Measurements from ENCODE around the gene ZC3H15.

DNA sequence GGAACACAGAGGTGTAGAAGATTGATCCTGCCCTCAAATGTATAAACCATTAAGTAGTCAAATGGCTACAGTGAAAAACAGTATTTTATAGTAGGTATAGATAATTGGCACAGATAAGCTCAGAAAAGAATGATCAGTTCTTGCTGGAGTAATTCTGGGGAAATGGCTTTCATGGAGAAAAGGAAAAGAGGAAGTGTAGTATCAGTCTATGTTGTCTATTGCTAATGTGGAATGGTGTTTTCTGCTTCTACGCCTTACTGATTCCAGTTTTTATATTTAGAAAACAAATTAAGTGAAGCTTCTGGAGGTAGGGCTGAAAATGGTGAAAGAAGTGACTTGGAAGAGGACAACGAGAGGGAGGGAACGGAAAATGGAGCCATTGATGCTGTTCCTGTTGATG, 22.2 kb downstream of the ZC3H15 start:
- TF ChIP-seq, protein P1, sequence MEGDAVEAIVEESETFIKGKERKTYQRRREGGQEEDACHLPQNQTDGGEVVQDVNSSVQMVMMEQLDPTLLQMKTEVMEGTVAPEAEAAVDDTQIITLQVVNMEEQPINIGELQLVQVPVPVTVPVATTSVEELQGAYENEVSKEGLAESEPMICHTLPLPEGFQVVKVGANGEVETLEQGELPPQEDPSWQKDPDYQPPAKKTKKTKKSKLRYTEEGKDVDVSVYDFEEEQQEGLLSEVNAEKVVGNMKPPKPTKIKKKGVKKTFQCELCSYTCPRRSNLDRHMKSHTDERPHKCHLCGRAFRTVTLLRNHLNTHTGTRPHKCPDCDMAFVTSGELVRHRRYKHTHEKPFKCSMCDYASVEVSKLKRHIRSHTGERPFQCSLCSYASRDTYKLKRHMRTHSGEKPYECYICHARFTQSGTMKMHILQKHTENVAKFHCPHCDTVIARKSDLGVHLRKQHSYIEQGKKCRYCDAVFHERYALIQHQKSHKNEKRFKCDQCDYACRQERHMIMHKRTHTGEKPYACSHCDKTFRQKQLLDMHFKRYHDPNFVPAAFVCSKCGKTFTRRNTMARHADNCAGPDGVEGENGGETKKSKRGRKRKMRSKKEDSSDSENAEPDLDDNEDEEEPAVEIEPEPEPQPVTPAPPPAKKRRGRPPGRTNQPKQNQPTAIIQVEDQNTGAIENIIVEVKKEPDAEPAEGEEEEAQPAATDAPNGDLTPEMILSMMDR (IDR thresholded peaks at IDR 0.05; ENCODE audit: low read depth, low read length, poor library complexity, severe bottlenecking): no peak
- no peak for TF ChIP-seq EZH2phosphoT487 (IDR thresholded peaks at IDR 0.05; ENCODE audit: borderline replicate concordance, low read length)
